ENCODE measurements around the gene LRRC4C. TPM values are rescaled to one million over a fixed set of nuclear protein-coding genes. Genes with fewer than 3 reads are reported as not detected.

Gene LRRC4C
- total RNA-seq, 1 experiment from 2014 or later, result not detected

- intact Hi-C loops (cut with micrococcal nuclease; ENCODE audit: unreplicated experiment), result no loop called here
- no peak for TF ChIP-seq CTCF (IDR thresholded peaks at IDR 0.05; ENCODE audit: unreplicated experiment)
- Mint-ChIP-seq H3K36me3 (ENCODE audit: insufficient read depth, unreplicated experiment) (peaks cover 4% of the 10 kb centered on the region), H3K27me3 (ENCODE audit: unreplicated experiment) (peaks cover 8% of the 10 kb centered on the region), H3K4me1 (ENCODE audit: low read depth, unreplicated experiment) (no peaks in the 10 kb centered on the region), H3K4me3 (ENCODE audit: low read depth, unreplicated experiment) (no peak overlapping the region), H3K9me3 (ENCODE audit: low read depth, unreplicated experiment) (peaks cover 2% of the 10 kb centered on the region), H3K27ac (ENCODE audit: unreplicated experiment) (no peak overlapping the region)
- no TSS peak for BruUV-seq (replicated peaks)
- DNase-seq, result no peak
- CTCF ChIA-PET, result no interaction called here
Measured at GRCh38 chr11:41456269-41456668, 3.2 kb downstream of the LRRC4C start.

GRCh38 chr11:41451011-41451410, 8.4 kb downstream of the LRRC4C start:
- intact Hi-C loops (cut with micrococcal nuclease; ENCODE audit: unreplicated experiment), result no loop called here
- TF ChIP-seq CTCF (IDR thresholded peaks at IDR 0.05; ENCODE audit: unreplicated experiment), result no peak
- no peak overlapping the region for H3K27ac Mint-ChIP-seq (ENCODE audit: unreplicated experiment)
- H3K27me3 Mint-ChIP-seq (ENCODE audit: unreplicated experiment), result no peaks in the 10 kb centered on the region
- no TSS peak for BruUV-seq (replicated peaks)
- CTCF ChIA-PET, result no interaction called here
- DNase-seq, result no peak
- peaks cover 9% of the 10 kb centered on the region for H3K9me3 Mint-ChIP-seq (ENCODE audit: low read depth, unreplicated experiment)
- no peak overlapping the region for H3K4me3 Mint-ChIP-seq (ENCODE audit: low read depth, unreplicated experiment)
- no peaks in the 10 kb centered on the region for H3K4me1 Mint-ChIP-seq (ENCODE audit: low read depth, unreplicated experiment)
- no peaks in the 10 kb centered on the region for H3K36me3 Mint-ChIP-seq (ENCODE audit: insufficient read depth, unreplicated experiment)

- Mint-ChIP-seq H3K27ac (ENCODE audit: unreplicated experiment) (no peak overlapping the region), H3K36me3 (ENCODE audit: insufficient read depth, unreplicated experiment) (no peaks in the 10 kb centered on the region), H3K9me3 (ENCODE audit: low read depth, unreplicated experiment) (peaks cover 9% of the 10 kb centered on the region), H3K4me1 (ENCODE audit: low read depth, unreplicated experiment) (no peaks in the 10 kb centered on the region), H3K4me3 (ENCODE audit: low read depth, unreplicated experiment) (no peak overlapping the region), H3K27me3 (ENCODE audit: unreplicated experiment) (no peaks in the 10 kb centered on the region)
- no TSS peak for BruUV-seq (replicated peaks)
- no peak for TF ChIP-seq CTCF (IDR thresholded peaks at IDR 0.05; ENCODE audit: unreplicated experiment)
- intact Hi-C loops (cut with micrococcal nuclease; ENCODE audit: unreplicated experiment), result no loop called here
- CTCF ChIA-PET, result interaction anchor here (0.7 kb wide), 1 partner anchor 1635 kb away, joined by 8 read pairs; no protein-coding TSS in a partner anchor
- no peak for DNase-seq
Measured at GRCh38 chr11:41449483-41450050, 9.9 kb downstream of the LRRC4C start.

- Mint-ChIP-seq H3K27ac (ENCODE audit: unreplicated experiment) (no peak overlapping the region), H3K27me3 (ENCODE audit: unreplicated experiment) (no peaks in the 10 kb centered on the region), H3K9me3 (ENCODE audit: low read depth, unreplicated experiment) (peaks cover 12% of the 10 kb centered on the region), H3K4me1 (ENCODE audit: low read depth, unreplicated experiment) (no peaks in the 10 kb centered on the region), H3K36me3 (ENCODE audit: insufficient read depth, unreplicated experiment) (no peaks in the 10 kb centered on the region), H3K4me3 (ENCODE audit: low read depth, unreplicated experiment) (no peak overlapping the region)
- no peak for TF ChIP-seq CTCF (IDR thresholded peaks at IDR 0.05; ENCODE audit: unreplicated experiment)
- CTCF ChIA-PET, result no interaction called here
- no TSS peak for BruUV-seq (replicated peaks)
- no peak for DNase-seq
- intact Hi-C loops (cut with micrococcal nuclease; ENCODE audit: unreplicated experiment), result no loop called here
Measured at GRCh38 chr11:41446566-41446965, 12.9 kb downstream of the LRRC4C start.
